ENCODE measurements around the gene LEP. TPM values are rescaled to one million over a fixed set of nuclear protein-coding genes. Genes with fewer than 3 reads are reported as not detected.

The LEP gene
- total and polyA plus RNA-seq, 9 of the 15 experiments (the other 6 are each of a cell fraction or from before 2014, with no cell fraction given), result not detected

DNA sequence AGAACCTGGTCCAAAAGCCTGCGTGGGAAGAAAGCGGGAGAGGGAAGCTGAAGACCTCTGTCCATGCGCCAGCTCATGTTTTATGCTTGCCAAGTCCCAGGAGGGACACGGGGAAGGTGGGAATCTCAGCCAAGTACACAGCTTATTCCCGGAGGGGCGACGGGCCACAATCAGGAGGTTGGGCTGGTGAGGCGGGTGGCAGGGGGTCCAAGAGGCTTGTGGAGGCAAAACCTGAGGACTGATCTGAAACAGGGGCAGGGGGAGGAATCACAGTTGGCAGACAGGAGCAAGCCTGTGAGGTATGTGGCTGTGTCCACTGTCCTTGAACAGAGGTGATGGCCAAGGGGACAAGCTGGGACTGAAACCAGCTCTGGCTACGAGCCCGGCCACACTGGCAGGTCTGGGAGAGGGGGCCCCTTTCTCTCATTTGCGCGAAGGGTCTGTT is 38.0 kb upstream of the LEP start:
- BruUV-seq (replicated peaks), result no TSS peak
- in situ Hi-C loops (cut with MboI), result no loop called here
- POLR2A ChIA-PET, result interaction anchor here (0.5 to 1.5 kb wide), 6 partner anchors 20 to 205 kb away, joined by 3 to 4 read pairs (median 3); no protein-coding TSS in a partner anchor

More for the DNA sequence above, 38.0 kb upstream of the LEP start:
- H3K9ac ChIP-seq (ENCODE audit: insufficient read depth in 1 of 2, low read depth in 2 of 2, low read length in 2 of 2), result no peak overlapping the region
- intact Hi-C loops (cut with micrococcal nuclease), result loop anchor here (10.0 kb wide), 3 partner anchors 248 to 1398 kb away; no protein-coding TSS in a partner anchor
- WGBS (ENCODE audit: insufficient coverage, low coverage, missing lambda C conversion rate), result 18% methylated on average over 12 of the region's 12 CpGs
- H2AFZ ChIP-seq (ENCODE audit: low read depth, low read length), result no peak overlapping the region
- H3K4me3 ChIP-seq, result no peak overlapping the region
- no peaks in the 10 kb centered on the region for H4K20me1 ChIP-seq (replicated peaks; ENCODE audit: control insufficient read depth, insufficient read depth, low read length)
- H3K4me2 ChIP-seq (ENCODE audit: insufficient read depth, low read length), result 0 out of 2 replicates have a peak overlapping the region, but pooled peaks have one; percentile 7
- peaks cover 9 to 36% of the 10 kb centered on the region in 2 experiments; a peak in 4 of 5 replicates for H3K4me1 ChIP-seq (replicated peaks in 1 of 2; ENCODE audit: control insufficient read depth in 2 of 2, insufficient read depth in 2 of 2, low read length in 2 of 2)
- H3K9me3 ChIP-seq (replicated peaks; ENCODE audit: control insufficient read depth, insufficient read depth, low read depth, low read length), result no peaks in the 10 kb centered on the region; the same call in 1 of the 2 replicates
- ATAC-seq (no peak), FAIRE-seq (no peak), DNase-seq (ENCODE audit: extremely low read depth in 1 of 4, low spot score in 3 of 4) (no peak)
- peaks cover 8 to 63% of the 10 kb centered on the region in 2 experiments; a peak in 4 of 5 replicates for H3K27me3 ChIP-seq (ENCODE audit: control insufficient read depth in 2 of 2, insufficient read depth in 2 of 2, low read length in 2 of 2)
- H3K9me1 ChIP-seq (ENCODE audit: control insufficient read depth, insufficient read depth, low read length), result no peaks in the 10 kb centered on the region
- CTCF ChIA-PET (ENCODE audit: low intra/inter-chr PET ratio), result no interaction called here
- H3K79me2 ChIP-seq (ENCODE audit: control insufficient read depth, insufficient read depth, low read length), result no peaks in the 10 kb centered on the region
- TF ChIP-seq, protein P1, sequence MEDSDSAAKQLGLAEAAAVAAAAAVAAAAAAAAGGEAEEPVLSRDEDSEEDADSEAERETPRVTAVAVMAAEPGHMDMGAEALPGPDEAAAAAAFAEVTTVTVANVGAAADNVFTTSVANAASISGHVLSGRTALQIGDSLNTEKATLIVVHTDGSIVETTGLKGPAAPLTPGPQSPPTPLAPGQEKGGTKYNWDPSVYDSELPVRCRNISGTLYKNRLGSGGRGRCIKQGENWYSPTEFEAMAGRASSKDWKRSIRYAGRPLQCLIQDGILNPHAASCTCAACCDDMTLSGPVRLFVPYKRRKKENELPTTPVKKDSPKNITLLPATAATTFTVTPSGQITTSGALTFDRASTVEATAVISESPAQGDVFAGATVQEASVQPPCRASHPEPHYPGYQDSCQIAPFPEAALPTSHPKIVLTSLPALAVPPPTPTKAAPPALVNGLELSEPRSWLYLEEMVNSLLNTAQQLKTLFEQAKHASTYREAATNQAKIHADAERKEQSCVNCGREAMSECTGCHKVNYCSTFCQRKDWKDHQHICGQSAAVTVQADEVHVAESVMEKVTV (CRISPR knock-in tag; IDR thresholded peaks at IDR 0.05), result no peak
- TF ChIP-seq ZNF184 (CRISPR knock-in tag; IDR thresholded peaks at IDR 0.05) (no peak), MEIS2 (IDR thresholded peaks at IDR 0.05; ENCODE audit: partially characterized antibody) (no peak), STAG1 (CRISPR knock-in tag; IDR thresholded peaks at IDR 0.05; ENCODE audit: borderline replicate concordance) (no peak), SRF (CRISPR knock-in tag; IDR thresholded peaks at IDR 0.05) (no peak), CC2D1A (IDR thresholded peaks at IDR 0.05) (no peak), ZNF140 (CRISPR knock-in tag; IDR thresholded peaks at IDR 0.05) (no peak), CHD2 (IDR thresholded peaks at IDR 0.05; ENCODE audit: low read depth, low read length) (no peak), POLR2H (tag; IDR thresholded peaks at IDR 0.05; ENCODE audit: low read depth) (no peak), RAD51 (IDR thresholded peaks at IDR 0.05; ENCODE audit: borderline replicate concordance, low read depth) (no peak), KAT8 (IDR thresholded peaks at IDR 0.05; ENCODE audit: low read depth) (no peak)
- TF ChIP-seq, protein P2, sequence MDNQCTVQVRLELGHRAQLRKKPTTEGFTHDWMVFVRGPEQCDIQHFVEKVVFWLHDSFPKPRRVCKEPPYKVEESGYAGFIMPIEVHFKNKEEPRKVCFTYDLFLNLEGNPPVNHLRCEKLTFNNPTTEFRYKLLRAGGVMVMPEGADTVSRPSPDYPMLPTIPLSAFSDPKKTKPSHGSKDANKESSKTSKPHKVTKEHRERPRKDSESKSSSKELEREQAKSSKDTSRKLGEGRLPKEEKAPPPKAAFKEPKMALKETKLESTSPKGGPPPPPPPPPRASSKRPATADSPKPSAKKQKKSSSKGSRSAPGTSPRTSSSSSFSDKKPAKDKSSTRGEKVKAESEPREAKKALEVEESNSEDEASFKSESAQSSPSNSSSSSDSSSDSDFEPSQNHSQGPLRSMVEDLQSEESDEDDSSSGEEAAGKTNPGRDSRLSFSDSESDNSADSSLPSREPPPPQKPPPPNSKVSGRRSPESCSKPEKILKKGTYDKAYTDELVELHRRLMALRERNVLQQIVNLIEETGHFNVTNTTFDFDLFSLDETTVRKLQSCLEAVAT (IDR thresholded peaks at IDR 0.05), result no peak
- H3K27ac ChIP-seq (ENCODE audit: extremely low read depth, low read depth, low read length), result no peak overlapping the region
- no peaks in the 10 kb centered on the region for H3K36me3 ChIP-seq (ENCODE audit: control insufficient read depth, insufficient read depth, low read length)
